K562 (cell line): ENCODE measurements around the gene TMC5. TPM values are rescaled to one million over a fixed set of nuclear protein-coding genes. Genes with fewer than 3 reads are reported as not detected.

Source experiments
- ATAC-seq: fragments of 200-7000 bp; cut with Tn5 transposase; 3 replicates; pipeline ENCODE4 v1.9.1; 2020; ENCODE audit warnings: moderate library complexity
- BruUV-seq: library from RNA; stranded (reverse); fragments of 400-500 nt; replicated peaks from 2 replicates; lab custom pipeline; 2021; lab: Mats Ljungman, UMichigan
- CTCF ChIA-PET: fragments of 300-600 bp; formaldehyde crosslinking; extraction: SDS; loops from one replicate; lab custom pipeline; 2021; ENCODE audit warnings: low intra/inter-chr PET ratio; lab: Yijun Ruan, JAX
- POLR2A ChIA-PET: fragments of 300-600, 350-650 bp; sonication (Branson Sonifier 250); formaldehyde crosslinking; extraction: SDS; loops from one replicate; lab custom pipeline; 2021; ENCODE audit warnings: antibody characterized with exemption, inconsistent platforms; lab: Yijun Ruan, JAX
- DNase-seq, 4 experiments: peaks; one replicate each; pipeline versions ENCODE4 v3.0.0 to v3.0.0-alpha.2; 2011 to 2018; ENCODE audit warnings: low spot score in 3 of 4, mixed read lengths in 3 of 4; ENCODE audit errors: extremely low read depth in 1 of 4
- FAIRE-seq: peaks from 2 replicates; lab custom pipeline; 2011; peaks lifted over from hg19 to GRCh38; lab: Jason Lieb, UNC
- H2AFZ ChIP-seq: 2 replicates; pipeline ENCODE4 v1.6.0; 2011; ENCODE audit warnings: low read depth, low read length, control low read depth, inconsistent platforms
- H3K27ac ChIP-seq: fragments of 200-600 bp; 3 replicates; pipeline ENCODE4 v1.8.0; 2011; ENCODE audit warnings: low read depth, mild to moderate bottlenecking, control low read depth, inconsistent platforms, low read length, moderate library complexity, mixed read lengths; ENCODE audit errors: extremely low read depth
- H3K27me3 ChIP-seq, 2 experiments: fragments of 300-600 bp in 1 of 2; 2 replicates in 1 of 2; 3 replicates in 1 of 2; pipeline versions ENCODE4 v1.6.0 to v1.8.0; 2011; ENCODE audit warnings: inconsistent platforms in 2 of 2, low read length in 2 of 2, mild to moderate bottlenecking in 1 of 2, mixed read lengths in 1 of 2, moderate library complexity in 1 of 2; ENCODE audit not compliant: control insufficient read depth in 2 of 2, insufficient read depth in 2 of 2
- H3K36me3 ChIP-seq: fragments of 300-600 bp; 3 replicates; pipeline ENCODE4 v1.8.0; 2011; ENCODE audit warnings: mild to moderate bottlenecking, low read length, inconsistent platforms; ENCODE audit not compliant: control insufficient read depth, insufficient read depth
- H3K4me1 ChIP-seq, 2 experiments: fragments of 200-600 bp in 1 of 2; replicated peaks in 1 of 2; 2 replicates in 1 of 2; 3 replicates in 1 of 2; pipeline versions ENCODE4 v1.5.1 to v1.8.0; 2011; ENCODE audit warnings: inconsistent platforms in 2 of 2, low read length in 2 of 2, mild to moderate bottlenecking in 1 of 2, mixed read lengths in 1 of 2, moderate library complexity in 1 of 2; ENCODE audit not compliant: control insufficient read depth in 2 of 2, insufficient read depth in 2 of 2
- H3K4me2 ChIP-seq: 2 replicates; pipeline ENCODE4 v1.6.1; 2011; ENCODE audit warnings: low read length, control low read depth, inconsistent platforms, mixed read lengths; ENCODE audit not compliant: insufficient read depth
- H3K4me3 ChIP-seq: fragments of 200-600 bp; sonication (generic), shearing (Covaris generic); 2 replicates; pipeline ENCODE4 v1.5.1; 2016; ENCODE audit warnings: control low read depth, inconsistent platforms
- H3K79me2 ChIP-seq: fragments of 200-600 bp; 3 replicates; pipeline ENCODE4 v1.8.0; 2011; ENCODE audit warnings: low read length, inconsistent platforms; ENCODE audit not compliant: control insufficient read depth, insufficient read depth
- H3K9ac ChIP-seq, 2 experiments: 2 replicates each; pipeline versions ENCODE4 v1.6.0 to v1.6.1; 2011; ENCODE audit warnings: low read depth in 2 of 2, low read length in 2 of 2, control low read depth in 1 of 2, inconsistent platforms in 1 of 2, mild to moderate bottlenecking in 1 of 2, mixed read lengths in 1 of 2; ENCODE audit not compliant: insufficient read depth in 1 of 2
- H3K9me1 ChIP-seq: one replicate; pipeline ENCODE4 v1.6.0; 2011; ENCODE audit warnings: inconsistent platforms, mild to moderate bottlenecking, low read length, moderate library complexity; ENCODE audit not compliant: control insufficient read depth, insufficient read depth
- H3K9me3 ChIP-seq: replicated peaks from 2 replicates; pipeline ENCODE4 v1.5.1; 2011; ENCODE audit warnings: low read depth, low read length, inconsistent platforms; ENCODE audit not compliant: control insufficient read depth, insufficient read depth
- H4K20me1 ChIP-seq: replicated peaks from 2 replicates; pipeline ENCODE4 v1.6.1; 2011; ENCODE audit warnings: low read length, inconsistent platforms, mixed read lengths; ENCODE audit not compliant: control insufficient read depth, insufficient read depth
- ADNP ChIP-seq: fragments of 200-800 bp; sonication (Bioruptor generic); IDR thresholded peaks from 2 replicates; pipeline ENCODE4 v1.6.1; 2016; ENCODE audit warnings: missing genetic modification characterization, missing compliant biosample characterization
- CHD1 ChIP-seq: fragments of 200-600 bp; sonication (generic); IDR thresholded peaks from one replicate; pipeline ENCODE4 v1.6.1; 2012; ENCODE audit warnings: mild to moderate bottlenecking, moderate library complexity, low read length, inconsistent platforms
- HDAC6 ChIP-seq: IDR thresholded peaks from 2 replicates; pipeline ENCODE4 v1.6.1; 2012; ENCODE audit warnings: low read depth, mild to moderate bottlenecking, control low read depth, inconsistent platforms, low read length, moderate library complexity
- HIVEP1 ChIP-seq: fragments of 250-450 bp; sonication (Bioruptor Pico); IDR thresholded peaks from 2 replicates; pipeline ENCODE4 v1.4.0; 2020; ENCODE audit warnings: mild to moderate bottlenecking
- HNRNPK ChIP-seq: fragments of 200-400 bp; formaldehyde crosslinking; IDR thresholded peaks from one replicate; pipeline ENCODE4 v1.6.1; 2018; ENCODE audit warnings: mild to moderate bottlenecking, low read depth, low read length; ENCODE audit not compliant: poor library complexity, severe bottlenecking
- NFXL1 ChIP-seq: fragments of 450-650 bp; formaldehyde crosslinking; IDR thresholded peaks from 2 replicates; pipeline ENCODE4 v1.4.0; 2021; ENCODE audit warnings: mild to moderate bottlenecking
- PHF8 ChIP-seq: fragments of 200-600 bp; sonication (generic); IDR thresholded peaks from 2 replicates; pipeline ENCODE4 v1.6.1; 2012; ENCODE audit warnings: mixed run types, mild to moderate bottlenecking, inconsistent platforms, low read length, moderate library complexity, borderline replicate concordance
- POLR2H ChIP-seq: IDR thresholded peaks from 2 replicates; pipeline ENCODE4 v1.6.1; 2016; ENCODE audit warnings: missing genetic modification characterization, low read depth, mild to moderate bottlenecking, control low read depth, missing compliant biosample characterization, moderate library complexity
- PYGO2 ChIP-seq: fragments of 450-650 bp; IDR thresholded peaks from 2 replicates; pipeline ENCODE4 v1.6.1; 2016; ENCODE audit warnings: mild to moderate bottlenecking, missing genetic modification characterization, moderate library complexity, missing compliant biosample characterization
- RBFOX2 ChIP-seq: fragments of 200-400 bp; formaldehyde crosslinking; IDR thresholded peaks from 2 replicates; pipeline ENCODE4 v1.6.1; 2017; ENCODE audit warnings: low read depth, mild to moderate bottlenecking, low read length, moderate library complexity
- RCOR1 ChIP-seq, 2 experiments: IDR thresholded peaks; 2 replicates each; pipeline ENCODE4 v1.6.1; 2012; ENCODE audit warnings: low read depth in 2 of 2, low read length in 2 of 2, borderline replicate concordance in 1 of 2, improper control_type of control experiment in 1 of 2
- SMARCA4 ChIP-seq: fragments of 450-650 bp; IDR thresholded peaks from 2 replicates; pipeline ENCODE4 v1.6.1; 2016
- SP1 ChIP-seq: sonication (generic); formaldehyde crosslinking; IDR thresholded peaks from 2 replicates; pipeline ENCODE4 v1.8.1; 2022; ENCODE audit warnings: mild to moderate bottlenecking, missing genetic modification reagents
- ZBED1 ChIP-seq: IDR thresholded peaks from 2 replicates; pipeline ENCODE4 v1.6.1; 2014
- ZC3H4 ChIP-seq: sonication (generic); formaldehyde crosslinking; IDR thresholded peaks from 2 replicates; pipeline ENCODE4 v1.9.0; 2021; ENCODE audit warnings: missing genetic modification reagents, borderline replicate concordance
- ZZZ3 ChIP-seq: fragments of 450-650 bp; IDR thresholded peaks from 2 replicates; pipeline ENCODE4 v1.6.1; 2016; ENCODE audit warnings: antibody characterized with exemption, mild to moderate bottlenecking, moderate library complexity
- WGBS: fragments of 100-300 bp; shearing (Covaris generic); methylation state at CpG from one replicate; pipeline ENCODE4 v1.1.6; 2016; ENCODE audit warnings: low coverage, mixed read lengths; ENCODE audit not compliant: insufficient coverage; ENCODE audit errors: missing lambda C conversion rate; 5-methylcytosine and 5-hydroxymethylcytosine counted together
- in situ Hi-C: fragments of 300-500 bp; cut with MboI; formaldehyde crosslinking; loops from 4 replicates; pipeline ENCODE4 v1.15.0; 2018; ENCODE audit warnings: inconsistent platforms, mixed read lengths
- intact Hi-C: fragments of 100-400 bp; cut with micrococcal nuclease; formaldehyde crosslinking; loops from 2 replicates; pipeline ENCODE4 v1.14.2; 2022
- polyA plus RNA-seq, 8 experiments: library from polyadenylated mRNA; depleted of rRNA in 4 of 8; stranded (reverse) in 5 of 8; unstranded in 3 of 8; fragments of >200 nt; fragmentation: Nextera tagmentation in 2 of 8; fragmentation: Illumina TruSeq in 1 of 8; extraction: Ambion mirVana in 2 of 8; extraction: Trizol in 1 of 8; gene quantifications; 2 replicates each; pipeline versions ENCODE4 v1.2.1 to v1.2.3, GENCODE V29; 2011 to 2014; ENCODE audit warnings: inconsistent platforms in 1 of 8, missing spikeins in 1 of 8
- total RNA-seq, 7 experiments: library from RNA; depleted of rRNA in 6 of 7; stranded (reverse); fragments of >200 nt in 6 of 7; fragmentation: Illumina TruSeq in 2 of 7; extraction: Trizol in 2 of 7; gene quantifications; 2 replicates each; pipeline versions ENCODE4 v1.2.1 to v1.2.3, GENCODE V29; 2011 to 2021; ENCODE audit warnings: low replicate concordance in 1 of 7
- TF ChIP-seq, protein P1 (sequence below), 2 experiments: fragments of 450-650 bp; conservative IDR thresholded peaks; 2 replicates each; pipeline ENCODE4 v1.6.1; 2017; ENCODE audit warnings: mild to moderate bottlenecking in 2 of 2, moderate library complexity in 2 of 2
- TF ChIP-seq, protein P2 (sequence below), 3 experiments: fragments of 200-800 bp in 1 of 3; sonication (Bioruptor generic) in 1 of 3; sonication (generic) in 1 of 3; formaldehyde crosslinking in 1 of 3; IDR thresholded peaks; 2 replicates each; pipeline versions ENCODE4 v1.6.1 to v1.8.0; 2016 to 2022; ENCODE audit warnings: mild to moderate bottlenecking in 2 of 3, missing compliant biosample characterization in 2 of 3, missing genetic modification characterization in 2 of 3, missing genetic modification reagents in 1 of 3
- TF ChIP-seq, protein P3 (sequence below): fragments of 250-450 bp; sonication (Bioruptor Pico); IDR thresholded peaks from 2 replicates; pipeline ENCODE4 v1.4.0; 2020

Gene TMC5
- total and polyA plus RNA-seq, 9 of the 15 experiments (the other 6 are each of a cell fraction or from before 2014, with no cell fraction given) = 0.83 to 2.6 (median 1.6) TPM

DNA sequence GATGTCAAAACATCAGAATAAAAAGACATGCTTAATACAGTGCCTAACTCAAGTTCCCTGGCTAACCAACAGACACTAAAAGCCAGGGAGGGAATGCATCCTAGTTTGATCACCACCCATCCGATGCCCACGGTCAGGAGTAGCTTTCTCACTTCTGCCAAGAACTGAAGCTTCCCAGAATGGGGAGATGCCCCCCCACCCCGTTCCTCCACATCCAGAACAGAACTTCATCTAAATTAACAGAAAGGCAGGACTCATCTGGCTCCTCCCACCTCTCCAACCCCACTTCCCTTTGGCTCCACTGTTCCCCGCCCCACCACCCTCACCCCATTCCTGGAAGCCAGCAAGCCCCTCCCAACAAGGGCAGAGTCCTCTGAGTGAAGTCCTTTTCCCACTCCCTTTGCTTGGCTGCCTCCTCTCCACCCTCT, 70.5 kb downstream of the TMC5 start:
- Histone ChIP-seq H3K79me2 (peaks cover 7% of the 10 kb centered on the region; the same call in 1 of the 3 replicates), H3K4me1 (peaks cover 34 to 41% of the 10 kb centered on the region in 2 experiments), H3K4me3 (peak overlapping the region; percentile 24; the same call in 1 of the 2 replicates), H3K9me3 (no peaks in the 10 kb centered on the region), H3K36me3 (no peaks in the 10 kb centered on the region), H3K27me3 (no peaks in the 10 kb centered on the region), H3K9ac (peak overlapping the region; percentile 33 to 75; a peak in 3 of 4 replicates), H2AFZ (peak overlapping the region; percentile 58), H3K4me2 (peak overlapping the region; percentile 87), H3K9me1 (peaks cover 2% of the 10 kb centered on the region), H4K20me1 (no peaks in the 10 kb centered on the region), H3K27ac (peak overlapping the region; percentile 94)
- in situ Hi-C loops (no loop called here), intact Hi-C loops (loop anchor here (10.0 kb wide), 1 partner anchor 93 kb away; no protein-coding TSS in a partner anchor)
- ChIA-PET CTCF (no interaction called here), POLR2A (interaction anchor here (0.6 to 1.0 kb wide), 4 partner anchors 13 to 73 kb away, joined by 3 to 5 read pairs (median 4); partner anchors contain the start of gene VPS35L)
- FAIRE-seq (no peak), ATAC-seq (peak; percentile 74), DNase-seq (peak; percentile 78 to 91 (median 80))
- BruUV-seq = no TSS peak
- WGBS = 6% methylated on average over 4 of the region's 4 CpGs
- TF ChIP-seq SP1 (CRISPR knock-in tag) = 0 out of 2 replicates have a peak, but pooled peaks have one; percentile 17
- TF ChIP-seq RCOR1 (IDR thresholded peaks at IDR 0.05; ENCODE audit: borderline replicate concordance in 1 of 2, low read depth in 2 of 2, low read length in 2 of 2) = 0 out of 4 replicates have a peak, but pooled peaks of 1 of the 2 experiments have one; percentile 11
- TF ChIP-seq PHF8 = no peak; the same call in 1 of the 2 replicates
- no peak for TF ChIP-seq ZBED1
- TF ChIP-seq CHD1 = peak; percentile 67
- TF ChIP-seq, protein P1, sequence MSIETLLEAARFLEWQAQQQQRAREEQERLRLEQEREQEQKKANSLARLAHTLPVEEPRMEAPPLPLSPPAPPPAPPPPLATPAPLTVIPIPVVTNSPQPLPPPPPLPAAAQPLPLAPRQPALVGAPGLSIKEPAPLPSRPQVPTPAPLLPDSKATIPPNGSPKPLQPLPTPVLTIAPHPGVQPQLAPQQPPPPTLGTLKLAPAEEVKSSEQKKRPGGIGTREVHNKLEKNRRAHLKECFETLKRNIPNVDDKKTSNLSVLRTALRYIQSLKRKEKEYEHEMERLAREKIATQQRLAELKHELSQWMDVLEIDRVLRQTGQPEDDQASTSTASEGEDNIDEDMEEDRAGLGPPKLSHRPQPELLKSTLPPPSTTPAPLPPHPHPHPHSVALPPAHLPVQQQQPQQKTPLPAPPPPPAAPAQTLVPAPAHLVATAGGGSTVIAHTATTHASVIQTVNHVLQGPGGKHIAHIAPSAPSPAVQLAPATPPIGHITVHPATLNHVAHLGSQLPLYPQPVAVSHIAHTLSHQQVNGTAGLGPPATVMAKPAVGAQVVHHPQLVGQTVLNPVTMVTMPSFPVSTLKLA (conservative IDR thresholded peaks at IDR 0.05) = 0 out of 4 replicates have a peak, but pooled peaks of 1 of the 2 experiments have one; percentile 18
- TF ChIP-seq RBFOX2 = 0 out of 2 replicates have a peak, but pooled peaks have one; percentile 30
- TF ChIP-seq HDAC6 = no peak
- TF ChIP-seq, protein P2, sequence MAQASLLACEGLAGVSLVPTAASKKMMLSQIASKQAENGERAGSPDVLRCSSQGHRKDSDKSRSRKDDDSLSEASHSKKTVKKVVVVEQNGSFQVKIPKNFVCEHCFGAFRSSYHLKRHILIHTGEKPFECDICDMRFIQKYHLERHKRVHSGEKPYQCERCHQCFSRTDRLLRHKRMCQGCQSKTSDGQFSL (CRISPR knock-in tag; IDR thresholded peaks at IDR 0.05) = peak; percentile 84
- TF ChIP-seq, protein P2 (tag; IDR thresholded peaks at IDR 0.05) = no peak; a peak in 1 of 4 replicates
- no peak for TF ChIP-seq NFXL1 (CRISPR knock-in tag)
- no peak for TF ChIP-seq HNRNPK
- TF ChIP-seq ZC3H4 (CRISPR knock-in tag) = no peak
- TF ChIP-seq PYGO2 (tag) = no peak
- TF ChIP-seq ADNP (tag) = no peak
- TF ChIP-seq POLR2H (tag) = no peak
- TF ChIP-seq HIVEP1 (CRISPR knock-in tag) = no peak
- TF ChIP-seq SMARCA4 = 0 out of 2 replicates have a peak, but pooled peaks have one; percentile 6
- TF ChIP-seq, protein P3, sequence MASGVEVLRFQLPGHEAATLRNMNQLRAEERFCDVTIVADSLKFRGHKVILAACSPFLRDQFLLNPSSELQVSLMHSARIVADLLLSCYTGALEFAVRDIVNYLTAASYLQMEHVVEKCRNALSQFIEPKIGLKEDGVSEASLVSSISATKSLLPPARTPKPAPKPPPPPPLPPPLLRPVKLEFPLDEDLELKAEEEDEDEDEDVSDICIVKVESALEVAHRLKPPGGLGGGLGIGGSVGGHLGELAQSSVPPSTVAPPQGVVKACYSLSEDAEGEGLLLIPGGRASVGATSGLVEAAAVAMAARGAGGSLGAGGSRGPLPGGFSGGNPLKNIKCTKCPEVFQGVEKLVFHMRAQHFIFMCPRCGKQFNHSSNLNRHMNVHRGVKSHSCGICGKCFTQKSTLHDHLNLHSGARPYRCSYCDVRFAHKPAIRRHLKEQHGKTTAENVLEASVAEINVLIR (CRISPR knock-in tag) = no peak
- no peak for TF ChIP-seq ZZZ3
